DMS114 treated with DMSO at 0.1 percent for 48 hours (cell line): ENCODE measurements around the gene ATL3.
"Not testable (repeated sequence)": the region's sequence is repeated elsewhere in the genome, so short reads cannot be mapped to it uniquely, and the experiment has no call there.

Experiments used
- DNase-seq: peaks from one replicate; lab custom pipeline; 2025; ENCODE audit not compliant: unreplicated experiment; lab: John Stamatoyannopoulos, UW

ATL3 gene

GRCh38 chr11:63682066-63683021 lies 11.2 kb upstream of the ATL3 start:
- DNase-seq: peak; percentile 30

DNA sequence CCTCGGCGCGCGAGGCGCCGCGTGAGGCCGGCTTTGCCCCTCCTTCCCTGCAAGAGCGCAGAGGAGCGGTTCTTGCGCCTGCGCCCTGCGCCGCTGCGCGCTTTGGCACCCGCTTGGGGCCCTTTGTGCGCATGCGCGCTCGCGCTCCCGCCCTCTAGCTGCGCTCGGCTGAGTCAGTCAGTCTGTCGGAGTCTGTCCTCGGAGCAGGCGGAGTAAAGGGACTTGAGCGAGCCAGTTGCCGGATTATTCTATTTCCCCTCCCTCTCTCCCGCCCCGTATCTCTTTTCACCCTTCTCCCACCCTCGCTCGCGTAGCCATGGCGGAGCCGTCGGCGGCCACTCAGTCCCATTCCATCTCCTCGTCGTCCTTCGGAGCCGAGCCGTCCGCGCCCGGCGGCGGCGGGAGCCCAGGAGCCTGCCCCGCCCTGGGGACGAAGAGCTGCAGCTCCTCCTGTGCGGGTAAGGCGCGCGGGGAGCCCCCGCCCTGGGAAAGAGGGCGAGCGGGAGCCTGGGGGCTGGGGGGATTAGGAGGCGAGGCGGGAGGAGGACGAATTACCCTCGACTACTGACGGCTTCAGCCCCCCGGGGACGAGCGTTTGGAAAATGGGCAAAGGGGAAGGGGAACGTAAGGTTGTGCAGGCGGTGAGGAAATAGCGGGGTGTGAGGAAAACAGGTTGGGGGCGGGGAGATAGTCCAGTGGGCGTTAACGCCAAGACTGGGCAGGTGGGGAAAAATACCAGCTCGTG lies 10.3 kb upstream of the ATL3 start, which contains the start of gene RTN3:
Gene RTN3, plus strand, starts transcription at position 180 of the 745 bp plus-strand sequence. Its CDS starts 137 bp downstream, at position 317.
- peak; percentile 94 for DNase-seq

- DNase-seq: no peak
Measured at GRCh38 chr11:63680834-63681320, 9.7 kb upstream of the ATL3 start.

DNA sequence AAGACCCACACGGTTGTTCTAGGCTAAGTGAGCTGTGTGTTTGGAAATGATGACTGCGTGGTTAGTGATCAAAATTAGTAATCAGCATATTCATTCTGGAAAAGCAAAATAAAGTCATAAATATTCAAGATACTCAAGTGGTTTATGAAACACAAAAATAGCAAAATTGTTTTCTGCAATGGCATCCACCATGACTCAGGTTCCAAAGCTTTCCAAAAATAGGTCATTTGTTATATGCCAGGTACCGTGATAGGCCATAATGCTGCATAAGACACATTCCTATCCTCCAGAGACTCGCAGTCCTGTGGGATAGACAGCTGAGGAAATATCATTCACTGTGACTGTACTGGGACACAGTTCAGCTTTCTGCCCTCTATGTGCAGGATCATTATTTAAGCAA lies 2.4 kb upstream of the ATL3 start:
- no peak for DNase-seq

DNA sequence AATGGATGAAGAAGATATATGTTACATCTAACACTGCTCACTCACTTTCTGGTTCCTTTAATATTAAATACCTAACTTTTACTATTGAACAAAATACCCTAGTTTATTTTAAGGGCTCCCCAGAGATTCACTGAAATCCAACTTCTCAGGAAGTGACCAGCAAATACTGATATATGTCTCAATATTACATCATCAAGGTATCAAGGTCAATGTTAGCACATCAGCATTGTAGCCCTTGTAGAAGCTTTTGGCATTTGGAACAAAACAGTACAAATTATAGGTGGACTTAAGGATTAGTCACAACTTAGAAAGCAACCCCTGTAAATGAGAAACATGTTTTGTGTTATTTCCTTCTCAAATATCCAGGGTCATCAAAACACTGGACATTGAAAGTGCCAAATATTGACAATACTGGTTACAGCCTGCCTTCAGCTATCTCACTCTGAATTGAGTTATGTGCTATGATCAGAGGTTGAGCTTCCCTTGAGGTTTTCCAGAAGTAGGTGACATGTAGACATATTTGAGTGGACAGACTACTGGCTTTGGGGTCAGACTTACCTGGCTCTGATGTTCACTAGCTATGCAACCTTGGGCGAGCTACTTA lies 1.9 kb upstream of the ATL3 start:
- DNase-seq: no peak

DNA sequence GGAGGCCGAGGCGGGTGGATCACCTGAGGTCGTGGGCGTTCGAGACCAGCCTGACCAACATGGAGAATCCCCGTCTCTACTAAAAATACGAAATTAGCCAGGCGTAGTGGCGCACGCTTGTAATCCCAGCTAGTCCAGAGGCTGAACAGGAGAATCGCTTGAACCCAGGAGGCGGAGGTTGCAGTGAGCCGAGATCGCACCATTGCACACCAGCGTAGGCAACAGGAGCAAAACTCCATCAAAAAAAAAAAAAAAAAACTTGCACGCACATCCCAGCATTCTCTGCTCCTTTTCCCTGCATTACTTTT lies 934 bp upstream of the ATL3 start:
- no peak for DNase-seq

- peak; percentile 33 for DNase-seq
Measured at GRCh38 chr11:63670433-63671321, 499 bp downstream of the ATL3 start.

- no peak for DNase-seq
Measured at GRCh38 chr11:63670096-63670432, 1.1 kb downstream of the ATL3 start.

DNA sequence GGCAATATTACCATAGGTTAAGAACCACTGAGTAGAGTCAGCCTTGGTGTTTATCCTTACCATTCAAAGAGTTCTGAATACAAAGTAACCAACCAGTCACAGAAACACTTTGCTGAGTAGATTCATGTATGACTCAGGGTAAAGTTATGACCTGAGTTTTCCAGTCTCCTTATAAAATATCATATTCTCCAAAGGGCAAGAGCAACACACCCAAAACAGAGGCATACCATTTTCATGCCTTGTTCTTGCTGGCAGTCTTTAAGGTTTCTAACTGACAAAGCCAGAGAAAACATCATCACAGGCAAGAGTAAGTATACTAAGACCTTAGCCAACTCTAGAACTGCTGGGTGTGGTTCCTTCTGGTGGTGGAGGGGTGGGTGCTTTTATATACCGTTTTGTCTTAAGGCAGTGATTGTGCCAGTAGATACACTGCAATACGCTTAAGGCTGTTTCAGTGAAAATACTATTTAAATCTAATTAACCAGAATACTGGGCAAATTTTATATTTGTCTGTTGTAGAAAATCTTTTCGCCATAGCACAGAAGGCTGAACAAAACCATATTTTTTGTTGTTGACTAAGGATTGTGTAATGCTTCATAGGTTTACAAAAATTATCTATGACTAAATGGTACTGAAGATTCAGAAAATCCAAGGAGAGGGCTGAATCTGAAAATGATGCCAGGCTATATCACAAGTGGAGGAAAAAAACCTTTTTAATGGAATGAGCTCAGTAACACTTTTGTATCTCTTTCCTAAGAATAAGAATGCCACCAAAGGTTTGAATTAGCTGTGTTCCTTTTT lies 3.0 kb downstream of the ATL3 start:
- DNase-seq: no peak

DNA sequence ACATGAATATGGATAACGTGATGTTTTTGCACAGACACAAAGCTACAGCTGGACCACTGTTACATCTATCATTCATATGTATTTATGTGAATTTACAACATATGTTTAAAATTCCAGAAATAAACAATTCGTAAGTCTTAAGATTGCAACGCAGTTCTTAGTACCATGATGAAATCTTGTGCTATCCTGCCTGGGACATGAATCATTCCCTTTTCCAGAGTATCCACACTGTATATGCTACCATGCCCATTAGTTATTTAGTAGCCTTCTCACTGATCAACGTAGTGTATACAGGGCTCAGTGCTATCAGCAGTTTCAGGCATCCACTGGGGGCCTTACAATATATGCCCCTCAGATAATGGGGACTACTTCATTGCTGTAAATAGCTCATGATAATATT lies 4.3 kb downstream of the ATL3 start:
- DNase-seq: no peak

DNA sequence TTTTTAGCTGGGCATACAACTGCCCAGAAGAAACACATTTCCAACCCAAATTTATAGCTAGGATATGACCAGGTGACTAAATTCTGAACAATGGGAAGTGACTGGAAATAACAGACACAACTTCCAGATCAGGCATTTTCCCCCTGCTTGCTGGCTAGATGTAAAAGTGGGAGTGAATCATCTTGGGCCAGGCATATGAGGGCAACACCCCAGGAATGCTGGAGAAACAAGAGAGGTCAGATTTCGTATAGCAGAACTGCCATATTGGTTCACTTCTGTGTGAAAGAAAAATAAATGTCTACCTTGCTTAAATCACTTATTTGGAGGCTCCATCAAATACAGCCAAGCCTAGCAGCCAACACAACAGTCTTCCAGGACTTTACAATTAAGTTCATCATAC lies 7.4 kb downstream of the ATL3 start:
- DNase-seq: no peak

GRCh38 chr11:63660972-63661371 lies 10.2 kb downstream of the ATL3 start:
- no peak for DNase-seq

DNA sequence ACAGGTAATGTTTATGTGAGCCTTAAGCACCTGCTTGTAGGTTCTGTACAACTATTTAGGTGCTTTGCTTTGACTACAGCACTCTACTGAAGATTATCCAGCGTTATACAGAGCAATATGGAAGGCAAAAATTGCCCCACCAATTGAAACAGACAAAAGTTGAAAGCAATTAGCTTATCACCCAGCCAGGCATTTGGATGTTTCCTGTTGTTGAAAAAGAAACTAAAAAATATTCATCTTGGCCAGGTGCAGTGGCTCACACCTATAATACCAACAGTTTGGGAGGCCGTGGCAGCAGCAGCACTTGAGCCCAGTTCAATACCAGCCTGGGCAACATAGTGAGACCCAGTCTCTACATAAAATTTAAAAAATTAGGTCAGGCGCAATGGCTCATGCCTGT lies 18.5 kb downstream of the ATL3 start:
- no peak for DNase-seq

DNA sequence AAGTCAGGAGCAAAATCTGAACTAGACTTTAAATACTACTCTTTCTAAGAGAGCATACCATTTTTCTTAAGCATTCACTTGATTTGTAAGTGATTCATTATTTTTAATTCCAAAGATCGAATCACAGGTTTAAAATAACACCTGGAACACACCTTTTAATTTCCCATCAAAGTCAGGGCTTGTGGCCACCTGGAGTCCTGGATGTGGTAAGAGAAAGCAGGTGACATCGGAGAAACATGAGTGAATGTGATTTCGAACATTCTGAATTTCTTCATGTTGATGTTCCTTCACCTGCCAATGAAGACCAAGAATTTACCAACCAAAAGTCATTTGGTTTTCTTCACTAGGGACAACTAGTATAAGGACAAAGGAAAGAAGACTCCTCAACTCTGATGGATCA lies 28.0 kb downstream of the ATL3 start:
- no peak for DNase-seq

DNA sequence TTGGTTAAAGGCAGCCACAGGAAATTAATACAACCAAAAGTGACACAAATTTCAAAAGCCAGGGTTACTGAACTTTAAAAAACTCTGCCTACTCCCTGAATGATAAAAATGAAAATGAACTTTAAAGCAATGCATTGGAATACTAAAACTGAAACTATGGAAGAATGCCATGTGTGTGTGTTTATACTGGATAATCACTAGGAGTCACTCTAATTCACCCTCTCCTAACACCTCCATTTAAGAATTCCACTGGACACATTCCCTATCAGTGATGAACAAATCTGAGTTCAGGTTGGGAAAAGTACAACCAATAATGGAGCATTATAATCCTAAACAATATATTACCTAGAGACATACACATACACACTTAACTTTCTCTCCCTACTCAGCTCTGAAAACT lies 29.4 kb downstream of the ATL3 start:
- DNase-seq: no peak

DNA sequence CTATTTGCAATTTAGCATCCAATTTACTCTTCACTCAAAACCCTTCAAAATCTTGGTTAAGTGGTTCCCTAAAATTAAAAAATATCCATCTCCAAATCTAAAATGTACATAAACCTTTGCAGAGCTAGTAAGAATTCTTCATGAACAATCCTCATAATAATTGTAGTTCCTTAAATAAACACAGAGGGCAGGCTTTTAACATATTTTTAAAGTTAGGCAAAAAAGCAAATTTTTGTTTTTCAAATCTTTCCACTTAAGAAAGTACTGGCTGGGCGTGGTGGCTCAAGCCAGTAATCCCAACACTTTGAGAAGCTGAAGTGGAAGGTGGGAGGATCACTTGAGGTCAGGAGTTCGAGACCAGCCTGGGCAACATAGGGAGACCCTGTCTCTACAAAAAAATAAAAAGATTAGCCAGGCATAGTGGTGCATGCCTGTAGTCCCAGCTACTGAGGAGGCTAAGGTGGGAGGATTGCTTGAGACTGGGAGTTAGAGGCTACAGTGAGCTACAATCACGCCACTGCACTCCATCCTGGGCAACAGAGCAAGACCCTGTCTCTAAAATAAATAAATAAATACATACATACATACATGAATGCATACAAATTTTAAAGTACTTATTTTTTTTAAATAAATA lies 31.9 kb downstream of the ATL3 start:
- peak; percentile 31 for DNase-seq

DNA sequence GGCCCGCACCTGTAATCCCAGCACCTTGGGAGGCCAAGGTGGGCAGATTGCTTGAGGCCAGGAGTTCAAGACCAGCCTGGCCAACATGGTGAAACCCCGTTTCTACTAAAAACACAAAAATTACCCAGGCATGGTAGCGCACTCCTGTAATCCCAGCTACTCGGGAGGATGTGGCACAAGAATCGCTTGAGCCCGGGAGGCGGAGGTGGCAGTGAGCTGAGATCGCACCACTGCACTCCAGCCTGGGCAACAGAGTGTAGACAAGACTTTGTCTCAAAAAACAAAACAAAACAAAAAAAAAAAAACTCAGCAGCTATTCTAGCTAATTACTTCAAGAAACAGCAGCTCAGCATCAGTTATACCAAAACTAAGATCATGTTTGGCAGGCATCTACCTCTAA lies 32.7 kb downstream of the ATL3 start:
- not testable (repeated sequence) for DNase-seq

GRCh38 chr11:63635762-63636465 lies 35.3 kb downstream of the ATL3 start:
- peak; percentile 41 for DNase-seq

- no peak for DNase-seq
Measured at GRCh38 chr11:63629426-63629825, 41.8 kb downstream of the ATL3 start.
